Endothelial cell of umbilical vein (primary cell): ENCODE results near the gene PLPP7. TPM values are rescaled to one million over a fixed set of nuclear protein-coding genes. Genes with fewer than 3 reads are reported as not detected.

Experiments
- BruUV-seq: library from RNA; stranded (reverse); fragments of 400-500 nt; replicated peaks from 2 replicates; lab custom pipeline; 2021; lab: Mats Ljungman, UMichigan
- CTCF ChIA-PET: fragments of 300-600, 350-600 bp; sonication (Branson Sonifier 250); formaldehyde crosslinking; loops from one replicate; lab custom pipeline; 2021; ENCODE audit warnings: antibody characterized with exemption, inconsistent platforms; lab: Charles Lee
- POLR2A ChIA-PET: fragments of 300-600, 350-600 bp; sonication (Branson Sonifier 250); formaldehyde crosslinking; loops from one replicate; lab custom pipeline; 2021; ENCODE audit warnings: antibody characterized with exemption, inconsistent platforms; lab: Charles Lee
- DNase-seq: peaks from one replicate; pipeline ENCODE4 v3.0.0-alpha.2; 2011; ENCODE audit warnings: low read depth, low spot score
- FAIRE-seq: peaks from 2 replicates; lab custom pipeline; 2011; peaks lifted over from hg19 to GRCh38; lab: Jason Lieb, UNC
- H2AFZ ChIP-seq: 2 replicates; pipeline ENCODE4 v1.6.0; 2012; ENCODE audit warnings: low read depth, low read length, control low read depth, inconsistent platforms
- H3K27ac ChIP-seq: 2 replicates; pipeline ENCODE4 v1.5.1; 2011; ENCODE audit warnings: low read depth, mild to moderate bottlenecking, control low read depth, low read length, moderate library complexity; ENCODE audit not compliant: insufficient read depth
- H3K27me3 ChIP-seq, 2 experiments: 2 replicates each; pipeline versions ENCODE4 v1.6.0 to v1.6.1; 2011; ENCODE audit warnings: low read length in 2 of 2, mixed read lengths in 1 of 2; ENCODE audit not compliant: control insufficient read depth in 2 of 2, insufficient read depth in 2 of 2
- H3K36me3 ChIP-seq, 2 experiments: 2 replicates in 1 of 2; 3 replicates in 1 of 2; pipeline ENCODE4 v1.5.1; 2011; ENCODE audit warnings: low read length in 2 of 2, mild to moderate bottlenecking in 1 of 2, moderate library complexity in 1 of 2; ENCODE audit not compliant: control insufficient read depth in 2 of 2, insufficient read depth in 2 of 2; ENCODE audit errors: extremely low read depth in 1 of 2
- H3K4me1 ChIP-seq: 3 replicates; pipeline ENCODE4 v1.5.1; 2011; ENCODE audit warnings: mild to moderate bottlenecking, low read length; ENCODE audit not compliant: control insufficient read depth, insufficient read depth; ENCODE audit errors: extremely low read depth
- H3K4me2 ChIP-seq: 2 replicates; pipeline ENCODE4 v1.6.1; 2011; ENCODE audit warnings: low read length, control low read depth, mixed read lengths; ENCODE audit not compliant: insufficient read depth
- H3K4me3 ChIP-seq, 3 experiments: fragments of 200-600 bp in 1 of 3; sonication (generic), shearing (Covaris generic) in 1 of 3; replicated peaks in 1 of 3; 2 replicates each; pipeline ENCODE4 v1.5.1; 2011 to 2016; ENCODE audit warnings: control low read depth in 3 of 3, low read length in 3 of 3, mild to moderate bottlenecking in 2 of 3, inconsistent platforms in 1 of 3, low read depth in 1 of 3, moderate library complexity in 1 of 3; ENCODE audit not compliant: insufficient read depth in 1 of 3
- H3K79me2 ChIP-seq: 2 replicates; pipeline ENCODE4 v1.6.0; 2012; ENCODE audit warnings: low read length, inconsistent platforms; ENCODE audit not compliant: control insufficient read depth, insufficient read depth
- H3K9ac ChIP-seq: replicated peaks from 2 replicates; pipeline ENCODE3; 2011; ENCODE audit warnings: low read length, control low read depth; ENCODE audit not compliant: insufficient read depth; ENCODE audit errors: extremely low read depth
- H3K9me1 ChIP-seq: replicated peaks from 3 replicates; pipeline ENCODE4 v1.6.0; 2011; ENCODE audit warnings: mild to moderate bottlenecking, low read length; ENCODE audit not compliant: control insufficient read depth, insufficient read depth; ENCODE audit errors: extremely low read depth
- H3K9me3 ChIP-seq: replicated peaks from 2 replicates; pipeline ENCODE4 v1.5.1; 2012; ENCODE audit warnings: low read length, inconsistent platforms; ENCODE audit not compliant: control insufficient read depth, insufficient read depth
- H4K20me1 ChIP-seq: replicated peaks from 2 replicates; pipeline ENCODE3; 2011; ENCODE audit warnings: mild to moderate bottlenecking, low read length; ENCODE audit not compliant: control insufficient read depth, insufficient read depth; ENCODE audit errors: extremely low read depth
- CTCF ChIP-seq, 2 donors: IDR thresholded peaks; 1 replicate in 1 of 2; 2 replicates in 1 of 2; pipeline ENCODE4 v1.5.1; 2011; ENCODE audit warnings: low read length in 2 of 2, mild to moderate bottlenecking in 2 of 2, moderate library complexity in 2 of 2, control low read depth in 1 of 2, inconsistent platforms in 1 of 2, low read depth in 1 of 2; ENCODE audit not compliant: insufficient read depth in 1 of 2; ENCODE audit errors: extremely low read depth in 1 of 2
- EZH2 ChIP-seq: IDR thresholded peaks from 2 replicates; pipeline ENCODE4 v1.6.1; 2012; ENCODE audit warnings: borderline replicate concordance, low read depth, mild to moderate bottlenecking, moderate library complexity, low read length, inconsistent platforms; ENCODE audit not compliant: severe bottlenecking
- FOS ChIP-seq: IDR thresholded peaks from 2 replicates; pipeline ENCODE4 v1.6.1; 2011; ENCODE audit warnings: mild to moderate bottlenecking, low read length, moderate library complexity, borderline replicate concordance; ENCODE audit not compliant: insufficient read depth
- GATA2 ChIP-seq: IDR thresholded peaks from 2 replicates; pipeline ENCODE4 v1.7.0; 2011; ENCODE audit warnings: low read depth, mild to moderate bottlenecking, moderate library complexity, mixed read lengths, low read length; ENCODE audit not compliant: insufficient read length, insufficient read depth
- JUN ChIP-seq: IDR thresholded peaks from 2 replicates; pipeline ENCODE4 v1.6.1; 2011; ENCODE audit warnings: borderline replicate concordance, low read depth; ENCODE audit not compliant: insufficient read length, insufficient read depth
- MYC ChIP-seq: IDR thresholded peaks from one replicate; pipeline ENCODE4 v1.6.1; 2011; ENCODE audit warnings: mild to moderate bottlenecking, low read depth, low read length
- POLR2A ChIP-seq: IDR thresholded peaks from 2 replicates; pipeline ENCODE4 v1.6.1; 2012; ENCODE audit warnings: low read depth, mild to moderate bottlenecking, control low read depth, low read length
- POLR2AphosphoS5 ChIP-seq: IDR thresholded peaks from 2 replicates; pipeline ENCODE4 v1.6.1; 2012; ENCODE audit warnings: low read depth, mild to moderate bottlenecking, control low read depth, low read length, moderate library complexity; ENCODE audit not compliant: insufficient read depth
- dilution Hi-C: fragments of 300-500 bp; cut with MboI; formaldehyde crosslinking; loops from one replicate; pipeline ENCODE4 v1.15.0; 2019; ENCODE audit warnings: low sequenced_read_pairs; ENCODE audit not compliant: extremely low pct_ligation_motif_present
- intact Hi-C: fragments of 100-400 bp; cut with micrococcal nuclease; formaldehyde crosslinking; loops from one replicate; pipeline ENCODE4 v1.10.0; 2022
- polyA plus RNA-seq, 4 experiments: library from polyadenylated mRNA; depleted of rRNA in 3 of 4; stranded (reverse) in 3 of 4; unstranded in 1 of 4; fragments of >200 nt; gene quantifications; 2 replicates each; pipeline versions ENCODE4 v1.2.1 to v1.2.3, GENCODE V29; 2011 to 2012; ENCODE audit warnings: missing spikeins in 1 of 4
- total RNA-seq: library from RNA; stranded (reverse); gene quantifications from 2 replicates; pipeline ENCODE4 v1.2.3, GENCODE V29; 2021
- TF ChIP-seq, protein P1 (sequence below): IDR thresholded peaks from 2 replicates; pipeline ENCODE4 v1.6.1; 2011; ENCODE audit not compliant: insufficient read depth, insufficient read length

Gene PLPP7
- total and polyA plus RNA-seq, 2 donors (not counting 3 experiments of a cell fraction or from before 2014, with no cell fraction given): 2.1 to 2.7 TPM

DNA sequence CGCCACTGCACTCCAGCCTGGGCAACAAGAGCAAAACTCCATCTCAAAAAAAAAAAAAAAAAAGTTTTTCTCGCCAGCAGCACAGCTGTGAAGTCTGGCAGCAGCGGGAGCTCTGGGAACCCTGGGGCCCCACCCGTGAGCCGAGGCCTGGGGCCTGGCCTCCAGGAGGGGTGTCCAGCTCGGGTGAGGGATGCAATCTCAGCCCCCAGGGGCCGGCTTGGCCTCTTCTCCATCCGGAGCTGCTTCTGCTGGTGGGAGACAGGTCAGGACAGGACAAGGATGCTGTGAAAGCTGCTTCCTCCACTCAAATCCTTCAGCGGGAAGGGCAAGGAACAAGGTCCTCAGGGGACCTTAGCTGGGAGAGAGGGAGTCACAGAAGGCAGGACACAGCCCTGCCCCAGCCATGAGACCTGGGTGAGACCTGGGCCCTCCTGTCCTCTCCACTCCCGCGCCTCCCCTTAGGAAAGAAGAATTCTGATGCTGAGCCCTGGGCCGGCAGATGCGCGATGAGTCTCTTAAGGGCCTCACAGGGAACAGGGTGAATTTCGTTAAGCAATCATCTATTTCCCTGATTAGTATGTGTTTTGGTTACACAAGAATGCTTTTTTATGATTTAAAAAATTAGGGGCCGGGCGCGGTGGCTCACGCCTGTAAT, 30.6 kb downstream of the PLPP7 start:
- Histone ChIP-seq H3K9me1 (no peaks in the 10 kb centered on the region), H3K27ac (no peak overlapping the region), H3K79me2 (no peaks in the 10 kb centered on the region), H3K4me1 (no peaks in the 10 kb centered on the region), H3K27me3 (no peaks in the 10 kb centered on the region), H3K9me3 (no peaks in the 10 kb centered on the region), H3K9ac (no peak overlapping the region), H3K4me3 (no peak overlapping the region), H4K20me1 (no peaks in the 10 kb centered on the region), H2AFZ (no peak overlapping the region), H3K36me3 (no peaks in the 10 kb centered on the region), H3K4me2 (no peak overlapping the region)
- FAIRE-seq (no peak), DNase-seq (no peak)
- dilution Hi-C loops (no loop called here), intact Hi-C loops (no loop called here)
- ChIA-PET POLR2A (interaction anchor here (0.7 kb wide), 1 partner anchor 136 kb away, joined by 4 read pairs; no protein-coding TSS in a partner anchor), CTCF (interaction anchor here (0.7 to 0.8 kb wide), 2 partner anchors 16 to 263 kb away, joined by 3 to 4 read pairs; no protein-coding TSS in a partner anchor)
- no peak for TF ChIP-seq MYC
- no peak for TF ChIP-seq POLR2A
- TF ChIP-seq GATA2: no peak
- TF ChIP-seq FOS: no peak
- no peak for TF ChIP-seq EZH2
- TF ChIP-seq JUN: no peak
- TF ChIP-seq POLR2AphosphoS5: no peak
- no peak for TF ChIP-seq CTCF (IDR thresholded peaks at IDR 0.05; ENCODE audit: extremely low read depth in 1 of 2, insufficient read depth in 1 of 2, low read depth in 1 of 2, low read length in 2 of 2)
- TF ChIP-seq, protein P1, sequence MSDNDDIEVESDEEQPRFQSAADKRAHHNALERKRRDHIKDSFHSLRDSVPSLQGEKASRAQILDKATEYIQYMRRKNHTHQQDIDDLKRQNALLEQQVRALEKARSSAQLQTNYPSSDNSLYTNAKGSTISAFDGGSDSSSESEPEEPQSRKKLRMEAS: no peak
- no TSS peak for BruUV-seq
